Common myeloid progenitor, CD34-positive (primary cell): ENCODE data around the gene ASIC2.

ENCODE experiments used
- CTCF ChIA-PET: fragments of 350-600 bp; sonication (Branson Sonifier 250); formaldehyde crosslinking; loops from one replicate; lab custom pipeline; 2021; ENCODE audit warnings: antibody characterized with exemption; lab: Charles Lee
- POLR2A ChIA-PET: fragments of 350-600 bp; sonication (Branson Sonifier 250); formaldehyde crosslinking; loops from one replicate; lab custom pipeline; 2021; ENCODE audit warnings: antibody characterized with exemption; lab: Charles Lee
- DNase-seq, 3 donors: peaks; one replicate each; pipeline versions ENCODE4 v3.0.0 to v3.0.0-alpha.2; 2013
- H3K27ac ChIP-seq, 2 experiments: 1 replicate in 1 of 2; 2 replicates in 1 of 2; pipeline ENCODE4 v1.7.0; 2013; ENCODE audit warnings: inconsistent platforms in 2 of 2, low read length in 2 of 2, mild to moderate bottlenecking in 2 of 2, low read depth in 1 of 2, moderate library complexity in 1 of 2; ENCODE audit not compliant: severe bottlenecking in 2 of 2, insufficient read depth in 1 of 2, poor library complexity in 1 of 2
- H3K27me3 ChIP-seq, 5 experiments: replicated peaks in 2 of 5; 1 replicate in 3 of 5; 2 replicates in 2 of 5; pipeline versions ENCODE4 v1.6.1 to v1.7.0; 2013; ENCODE audit warnings: low read length in 4 of 5, mild to moderate bottlenecking in 2 of 5, moderate library complexity in 2 of 5, inconsistent platforms in 1 of 5; ENCODE audit not compliant: insufficient read depth in 5 of 5, control insufficient read depth in 4 of 5
- H3K36me3 ChIP-seq, 4 experiments: 1 replicate in 2 of 4; 2 replicates in 2 of 4; pipeline versions ENCODE4 v1.6.1 to v1.7.0; 2013; ENCODE audit warnings: low read length in 3 of 4, control low read depth in 1 of 4, mild to moderate bottlenecking in 1 of 4; ENCODE audit not compliant: control insufficient read depth in 4 of 4, insufficient read depth in 4 of 4
- H3K4me1 ChIP-seq, 4 experiments: 1 replicate in 3 of 4; 2 replicates in 1 of 4; pipeline versions ENCODE4 v1.6.1 to v1.7.1; 2013; ENCODE audit warnings: low read length in 3 of 4, mild to moderate bottlenecking in 3 of 4, control low read depth in 1 of 4, inconsistent platforms in 1 of 4, moderate library complexity in 1 of 4; ENCODE audit not compliant: control insufficient read depth in 4 of 4, insufficient read depth in 4 of 4; ENCODE audit errors: control extremely low read depth in 1 of 4
- H3K4me3 ChIP-seq, 7 experiments: 1 replicate in 4 of 7; 2 replicates in 3 of 7; pipeline versions ENCODE4 v1.5.1 to v1.7.0; 2013; ENCODE audit warnings: mild to moderate bottlenecking in 7 of 7, low read length in 6 of 7, moderate library complexity in 6 of 7, inconsistent platforms in 2 of 7, low read depth in 2 of 7, control low read depth in 1 of 7; ENCODE audit not compliant: insufficient read depth in 4 of 7, control insufficient read depth in 1 of 7; ENCODE audit errors: extremely low read depth in 1 of 7
- H3K9me3 ChIP-seq, 5 experiments: 1 replicate in 4 of 5; 2 replicates in 1 of 5; pipeline versions ENCODE4 v1.6.1 to v1.7.1; 2013; ENCODE audit warnings: low read length in 4 of 5, mild to moderate bottlenecking in 2 of 5, inconsistent platforms in 1 of 5, low read depth in 1 of 5, moderate library complexity in 1 of 5; ENCODE audit not compliant: control insufficient read depth in 4 of 5, insufficient read depth in 2 of 5; ENCODE audit errors: control extremely low read depth in 1 of 5
- WGBS: methylation state at CpG from one replicate; pipeline ENCODE4 v1.1.5; 2013; ENCODE audit not compliant: insufficient coverage; 5-methylcytosine and 5-hydroxymethylcytosine counted together

The ASIC2 gene

GRCh38 chr17:33113991-33114370 is 179.1 kb downstream of the ASIC2 start:
- no peaks in the 10 kb centered on the region for H3K36me3 ChIP-seq
- peaks cover 0 to 2% (median 0%) of the 10 kb centered on the region in 5 experiments for H3K9me3 ChIP-seq
- WGBS = 97% methylated on average over 3 of the region's 3 CpGs
- H3K4me3 ChIP-seq = no peak overlapping the region
- DNase-seq = no peak
- H3K27ac ChIP-seq = no peak overlapping the region
- POLR2A ChIA-PET = interaction anchor here (0.5 kb wide), 1 partner anchor 754 kb away, joined by 3 read pairs; no protein-coding TSS in a partner anchor
- CTCF ChIA-PET = no interaction called here
- no peaks in the 10 kb centered on the region for H3K4me1 ChIP-seq
- peaks cover 0 to 23% (median 3%) of the 10 kb centered on the region in 5 experiments for H3K27me3 ChIP-seq

DNA sequence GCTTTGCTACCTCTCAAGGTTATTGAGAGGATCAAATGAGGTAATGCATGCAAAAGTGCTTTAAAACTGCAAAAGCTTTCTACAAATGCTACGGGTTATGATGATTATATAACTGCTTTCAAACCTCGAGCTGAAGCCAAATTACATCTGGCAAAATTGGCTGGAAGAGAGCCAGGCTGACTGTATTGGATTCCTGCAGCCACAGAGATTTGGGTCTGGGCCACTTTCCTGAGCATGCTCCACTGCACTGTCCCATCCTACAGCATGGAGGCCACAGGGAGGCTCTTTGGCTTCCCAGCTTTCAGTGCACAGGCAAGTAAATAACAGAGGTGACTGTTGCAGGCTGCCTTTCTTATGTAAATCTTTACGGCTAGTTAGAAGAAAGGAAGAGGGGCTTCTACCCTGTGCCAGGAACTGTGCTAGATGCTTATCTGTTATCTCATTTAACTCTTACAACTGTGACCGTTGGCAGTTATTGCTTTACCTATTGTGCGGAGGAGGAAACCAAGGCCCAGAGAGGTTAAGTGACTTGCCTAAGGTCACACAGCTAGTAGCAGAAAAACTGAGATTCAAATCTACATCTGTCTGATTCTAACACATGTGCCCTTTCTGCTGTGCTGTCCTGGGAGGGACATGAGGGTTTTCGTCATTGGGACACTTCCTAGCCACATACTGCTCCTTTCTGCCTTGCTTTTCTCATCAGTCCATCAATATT is 179.7 kb downstream of the ASIC2 start:
- no peak for DNase-seq
- Histone ChIP-seq H3K27me3 (peaks cover 0 to 19% (median 3%) of the 10 kb centered on the region in 5 experiments), H3K4me3 (no peak overlapping the region), H3K4me1 (no peaks in the 10 kb centered on the region), H3K9me3 (peaks cover 0 to 2% (median 0%) of the 10 kb centered on the region in 5 experiments), H3K27ac (no peak overlapping the region), H3K36me3 (no peaks in the 10 kb centered on the region)
- 66% methylated on average over 5 of the region's 6 CpGs for WGBS
- POLR2A ChIA-PET = no interaction called here
- CTCF ChIA-PET = no interaction called here

GRCh38 chr17:33112763-33113162 is 180.3 kb downstream of the ASIC2 start:
- ChIA-PET CTCF (no interaction called here), POLR2A (no interaction called here)
- Histone ChIP-seq H3K9me3 (peaks cover 0 to 2% (median 0%) of the 10 kb centered on the region in 5 experiments), H3K4me3 (no peak overlapping the region), H3K36me3 (no peaks in the 10 kb centered on the region), H3K27ac (no peak overlapping the region), H3K4me1 (no peaks in the 10 kb centered on the region), H3K27me3 (peaks cover 0 to 20% (median 3%) of the 10 kb centered on the region in 5 experiments)
- DNase-seq = no peak
- 88% methylated on average over 4 of the region's 4 CpGs for WGBS

- H3K4me1 ChIP-seq = no peaks in the 10 kb centered on the region
- no peak overlapping the region for H3K27ac ChIP-seq
- H3K4me3 ChIP-seq = no peak overlapping the region
- CTCF ChIA-PET = no interaction called here
- H3K9me3 ChIP-seq = peaks cover 0 to 5% (median 0%) of the 10 kb centered on the region in 5 experiments
- peaks cover 0 to 21% (median 0%) of the 10 kb centered on the region in 5 experiments for H3K27me3 ChIP-seq
- POLR2A ChIA-PET = no interaction called here
- WGBS = 93% methylated on average over 5 of the region's 5 CpGs
- no peaks in the 10 kb centered on the region for H3K36me3 ChIP-seq
- DNase-seq = no peak
Observed at GRCh38 chr17:33109336-33110072, 183.6 kb downstream of the ASIC2 start.

- H3K4me3 ChIP-seq = no peak overlapping the region
- DNase-seq = no peak
- H3K27ac ChIP-seq = no peak overlapping the region
- peaks cover 0 to 8% (median 0%) of the 10 kb centered on the region in 5 experiments for H3K9me3 ChIP-seq
- H3K36me3 ChIP-seq = no peaks in the 10 kb centered on the region
- H3K27me3 ChIP-seq = peaks cover 0 to 13% (median 0%) of the 10 kb centered on the region in 5 experiments
- 92% methylated on average over 4 of the region's 6 CpGs for WGBS
- CTCF ChIA-PET = no interaction called here
- H3K4me1 ChIP-seq = no peaks in the 10 kb centered on the region
- POLR2A ChIA-PET = no interaction called here
Observed at GRCh38 chr17:33106525-33107165, 186.4 kb downstream of the ASIC2 start.

- DNase-seq = no peak
- CTCF ChIA-PET = no interaction called here
Observed at GRCh38 chr17:33105911-33106310, 187.2 kb downstream of the ASIC2 start.

More at GRCh38 chr17:33105911-33106310, 187.2 kb downstream of the ASIC2 start:
- Histone ChIP-seq H3K27ac (no peak overlapping the region), H3K27me3 (peaks cover 0 to 13% (median 0%) of the 10 kb centered on the region in 5 experiments), H3K9me3 (peaks cover 0 to 7% (median 0%) of the 10 kb centered on the region in 5 experiments), H3K36me3 (no peaks in the 10 kb centered on the region), H3K4me1 (no peaks in the 10 kb centered on the region), H3K4me3 (no peak overlapping the region)
- 69% methylated on average over 2 of the region's 3 CpGs for WGBS
- POLR2A ChIA-PET = no interaction called here
